A673 (cell line): Measurements from ENCODE around the gene FNIP1. TPM values are rescaled to one million over a fixed set of nuclear protein-coding genes. Genes with fewer than 3 reads are reported as not detected.

Source experiments
- BruUV-seq: library from RNA; stranded (reverse); fragments of 400-500 nt; replicated peaks from 2 replicates; lab custom pipeline; 2021; lab: Mats Ljungman, UMichigan
- CTCF ChIA-PET: fragments of 300-600 bp; sonication (Branson Sonifier 250); formaldehyde crosslinking; loops from one replicate; lab custom pipeline; 2022; ENCODE audit warnings: antibody characterized with exemption; lab: Charles Lee
- POLR2A ChIA-PET: fragments of 300-600 bp; sonication (Branson Sonifier 250); formaldehyde crosslinking; loops from one replicate; lab custom pipeline; 2022; ENCODE audit warnings: antibody characterized with exemption; ENCODE audit not compliant: low non-redundant PET; lab: Charles Lee
- DNase-seq: peaks from one replicate; pipeline ENCODE4 v3.0.0-alpha.2; 2015; ENCODE audit warnings: low spot score
- H3K27ac ChIP-seq: fragments of 200-600 bp; sonication (generic); 2 replicates; pipeline ENCODE4 v1.5.1; 2016; ENCODE audit warnings: mixed run types, low read depth, mild to moderate bottlenecking, mixed read lengths, antibody characterized with exemption, low read length; ENCODE audit not compliant: poor library complexity, severe bottlenecking
- H3K27me3 ChIP-seq: fragments of 200-600 bp; sonication (generic); replicated peaks from 2 replicates; pipeline ENCODE4 v1.6.1; 2017; ENCODE audit warnings: mixed run types, low read depth, mild to moderate bottlenecking, mixed read lengths, antibody characterized with exemption, low read length; ENCODE audit not compliant: insufficient read depth, poor library complexity
- H3K36me3 ChIP-seq: fragments of 200-600 bp; sonication (generic); 2 replicates; pipeline ENCODE4 v1.6.1; 2016; ENCODE audit warnings: mixed run types, mild to moderate bottlenecking, mixed read lengths, antibody characterized with exemption, low read length; ENCODE audit not compliant: insufficient read depth, poor library complexity, severe bottlenecking
- H3K4me1 ChIP-seq: fragments of 200-600 bp; sonication (generic); 2 replicates; pipeline ENCODE4 v1.6.1; 2017; ENCODE audit warnings: mixed run types, mild to moderate bottlenecking, mixed read lengths, antibody characterized with exemption, low read length; ENCODE audit not compliant: insufficient read depth, poor library complexity, severe bottlenecking
- H3K4me3 ChIP-seq: fragments of 200-600 bp; sonication (generic); 2 replicates; pipeline ENCODE4 v1.5.1; 2016; ENCODE audit warnings: low read depth, mixed run types, mild to moderate bottlenecking, mixed read lengths, low read length; ENCODE audit not compliant: poor library complexity, severe bottlenecking
- H3K9me3 ChIP-seq: fragments of 200-600 bp; sonication (generic); 2 replicates; pipeline ENCODE4 v1.6.1; 2016; ENCODE audit warnings: mixed run types, low read depth, mild to moderate bottlenecking, mixed read lengths, antibody characterized with exemption, low read length; ENCODE audit not compliant: poor library complexity, severe bottlenecking
- EZH2 ChIP-seq: fragments of 200-600 bp; sonication (generic); IDR thresholded peaks from 2 replicates; pipeline ENCODE4 v1.6.1; 2017; ENCODE audit warnings: borderline replicate concordance, low read depth, mild to moderate bottlenecking, mixed read lengths, antibody characterized with exemption, low read length; ENCODE audit not compliant: poor library complexity, severe bottlenecking
- intact Hi-C: fragments of 100-400 bp; cut with micrococcal nuclease; formaldehyde crosslinking; loops from one replicate; pipeline ENCODE4 v1.10.0; 2022; ENCODE audit not compliant: unreplicated experiment
- total RNA-seq: library from RNA; stranded (reverse); gene quantifications from 2 replicates; pipeline ENCODE4 v1.2.3, GENCODE V29; 2021
- TF ChIP-seq, protein P1 (sequence below): fragments of 300-800, 200-600 bp; sonication (generic); conservative IDR thresholded peaks from 2 replicates; pipeline ENCODE4 v1.5.1; 2017; ENCODE audit warnings: low read depth, mild to moderate bottlenecking, antibody characterized with exemption, low read length, moderate library complexity, mixed read lengths

The FNIP1 gene
- total RNA-seq, 1 experiment from 2014 or later, result 22.9 TPM

DNA sequence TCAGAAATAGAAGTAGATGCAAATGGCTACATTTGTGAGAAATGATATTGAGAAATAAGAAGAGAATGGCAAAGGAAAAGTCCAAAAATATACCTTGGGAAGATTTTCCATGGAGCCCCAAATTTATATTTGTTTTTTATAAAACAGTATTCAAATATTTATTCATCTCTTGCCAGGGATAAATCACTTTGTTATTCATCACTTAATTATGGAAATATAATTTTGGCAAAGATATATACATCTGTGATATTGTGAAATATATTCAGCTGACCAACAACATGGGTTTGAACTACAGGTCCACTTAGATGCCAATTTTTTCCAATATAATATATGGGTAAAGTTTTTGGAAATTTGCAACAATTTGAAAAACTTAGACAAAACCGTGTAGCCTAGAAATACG is 142.0 kb downstream of the FNIP1 start:
- TF ChIP-seq EZH2, result no peak
- TF ChIP-seq, protein P1, sequence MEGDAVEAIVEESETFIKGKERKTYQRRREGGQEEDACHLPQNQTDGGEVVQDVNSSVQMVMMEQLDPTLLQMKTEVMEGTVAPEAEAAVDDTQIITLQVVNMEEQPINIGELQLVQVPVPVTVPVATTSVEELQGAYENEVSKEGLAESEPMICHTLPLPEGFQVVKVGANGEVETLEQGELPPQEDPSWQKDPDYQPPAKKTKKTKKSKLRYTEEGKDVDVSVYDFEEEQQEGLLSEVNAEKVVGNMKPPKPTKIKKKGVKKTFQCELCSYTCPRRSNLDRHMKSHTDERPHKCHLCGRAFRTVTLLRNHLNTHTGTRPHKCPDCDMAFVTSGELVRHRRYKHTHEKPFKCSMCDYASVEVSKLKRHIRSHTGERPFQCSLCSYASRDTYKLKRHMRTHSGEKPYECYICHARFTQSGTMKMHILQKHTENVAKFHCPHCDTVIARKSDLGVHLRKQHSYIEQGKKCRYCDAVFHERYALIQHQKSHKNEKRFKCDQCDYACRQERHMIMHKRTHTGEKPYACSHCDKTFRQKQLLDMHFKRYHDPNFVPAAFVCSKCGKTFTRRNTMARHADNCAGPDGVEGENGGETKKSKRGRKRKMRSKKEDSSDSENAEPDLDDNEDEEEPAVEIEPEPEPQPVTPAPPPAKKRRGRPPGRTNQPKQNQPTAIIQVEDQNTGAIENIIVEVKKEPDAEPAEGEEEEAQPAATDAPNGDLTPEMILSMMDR, result no peak
- H3K27ac ChIP-seq, result no peak overlapping the region
- ChIA-PET CTCF (no interaction called here), POLR2A (no interaction called here)
- peaks cover 10% of the 10 kb centered on the region for H3K36me3 ChIP-seq
- intact Hi-C loops, result no loop called here
- BruUV-seq, result no TSS peak
- H3K4me3 ChIP-seq, result no peak overlapping the region
- no peaks in the 10 kb centered on the region for H3K27me3 ChIP-seq
- DNase-seq, result no peak
- H3K9me3 ChIP-seq, result no peaks in the 10 kb centered on the region
- H3K4me1 ChIP-seq, result peaks cover 13% of the 10 kb centered on the region

GRCh38 chr5:131654309-131654708 is 142.5 kb downstream of the FNIP1 start:
- intact Hi-C loops, result no loop called here
- H3K36me3 ChIP-seq, result peaks cover 10% of the 10 kb centered on the region
- H3K4me1 ChIP-seq, result peaks cover 13% of the 10 kb centered on the region
- no peaks in the 10 kb centered on the region for H3K27me3 ChIP-seq
- TF ChIP-seq, protein P1, result no peak
- no peak for TF ChIP-seq EZH2
- no peak overlapping the region for H3K4me3 ChIP-seq
- ChIA-PET CTCF (no interaction called here), POLR2A (no interaction called here)
- H3K9me3 ChIP-seq, result no peaks in the 10 kb centered on the region
- no peak for DNase-seq
- no TSS peak for BruUV-seq
- no peak overlapping the region for H3K27ac ChIP-seq

GRCh38 chr5:131649161-131649560 is 147.7 kb downstream of the FNIP1 start:
- Histone ChIP-seq H3K36me3 (peaks cover 13% of the 10 kb centered on the region), H3K9me3 (no peaks in the 10 kb centered on the region), H3K27me3 (no peaks in the 10 kb centered on the region), H3K4me3 (no peak overlapping the region), H3K27ac (no peak overlapping the region), H3K4me1 (no peaks in the 10 kb centered on the region)
- POLR2A ChIA-PET, result no interaction called here
- intact Hi-C loops, result no loop called here
- no peak for DNase-seq
- CTCF ChIA-PET, result no interaction called here
- TF ChIP-seq, protein P1, result no peak
- BruUV-seq, result no TSS peak
